HUES6 (cell line): ENCODE measurements around the gene ME1.

Source experiments
- H3K27ac ChIP-seq: 2 replicates; pipeline ENCODE4 v1.7.0; 2013; ENCODE audit warnings: low read depth, mild to moderate bottlenecking, low read length, inconsistent platforms
- H3K27me3 ChIP-seq: 2 replicates; pipeline ENCODE4 v1.6.1; 2013; ENCODE audit warnings: low read length; ENCODE audit not compliant: control insufficient read depth, insufficient read depth
- H3K36me3 ChIP-seq: 2 replicates; pipeline ENCODE4 v1.6.1; 2013; ENCODE audit warnings: low read length; ENCODE audit not compliant: control insufficient read depth, insufficient read depth
- H3K4me1 ChIP-seq: 2 replicates; pipeline ENCODE4 v1.6.1; 2013; ENCODE audit warnings: low read length; ENCODE audit not compliant: control insufficient read depth, insufficient read depth
- H3K4me3 ChIP-seq: 2 replicates; pipeline ENCODE4 v1.5.1; 2013; ENCODE audit warnings: low read depth, low read length
- H3K9ac ChIP-seq: one replicate; pipeline ENCODE4 v1.6.1; 2013; ENCODE audit warnings: mild to moderate bottlenecking, low read length
- H3K9me3 ChIP-seq: 2 replicates; pipeline ENCODE4 v1.6.1; 2013; ENCODE audit warnings: low read depth, low read length; ENCODE audit not compliant: control insufficient read depth, insufficient read depth

ME1 gene

GRCh38 chr6:83431545-83432155, 799 bp upstream of the ME1 start:
- Histone ChIP-seq H3K9me3 (no peaks in the 10 kb centered on the region), H3K4me3 (peak overlapping the region; percentile 70), H3K27me3 (no peaks in the 10 kb centered on the region; the same call in 1 of the 2 replicates), H3K9ac (peak overlapping the region; percentile 95), H3K27ac (peak overlapping the region; percentile 69; the same call in 1 of the 2 replicates), H3K4me1 (peaks cover 18% of the 10 kb centered on the region), H3K36me3 (no peaks in the 10 kb centered on the region)

GRCh38 chr6:83429857-83430610, 817 bp downstream of the ME1 start:
- Histone ChIP-seq H3K4me1 (peaks cover 18% of the 10 kb centered on the region), H3K9me3 (peaks cover 7% of the 10 kb centered on the region), H3K27me3 (no peaks in the 10 kb centered on the region; the same call in 1 of the 2 replicates), H3K36me3 (peaks cover 3% of the 10 kb centered on the region; the same call in 1 of the 2 replicates), H3K27ac (peak overlapping the region; percentile 69; the same call in 1 of the 2 replicates), H3K9ac (peak overlapping the region; percentile 95), H3K4me3 (peak overlapping the region; percentile 70)

GRCh38 chr6:83429269-83429668, 1.6 kb downstream of the ME1 start:
- no peak overlapping the region for H3K27ac ChIP-seq
- H3K9ac ChIP-seq: no peak overlapping the region
- H3K36me3 ChIP-seq: peaks cover 3% of the 10 kb centered on the region; the same call in 1 of the 2 replicates
- H3K4me3 ChIP-seq: peak overlapping the region; percentile 70; the same call in 1 of the 2 replicates
- H3K9me3 ChIP-seq: peaks cover 14% of the 10 kb centered on the region
- peaks cover 18% of the 10 kb centered on the region for H3K4me1 ChIP-seq
- no peaks in the 10 kb centered on the region; the same call in 1 of the 2 replicates for H3K27me3 ChIP-seq

- Histone ChIP-seq H3K36me3 (peaks cover 5% of the 10 kb centered on the region; the same call in 1 of the 2 replicates), H3K4me1 (no peaks in the 10 kb centered on the region), H3K9me3 (peaks cover 14% of the 10 kb centered on the region), H3K27ac (no peak overlapping the region), H3K9ac (no peak overlapping the region), H3K27me3 (no peaks in the 10 kb centered on the region), H3K4me3 (no peak overlapping the region)
Measured at GRCh38 chr6:83424392-83425018, 6.3 kb downstream of the ME1 start.

GRCh38 chr6:83417880-83418663, 12.8 kb downstream of the ME1 start:
- no peak overlapping the region for H3K4me3 ChIP-seq
- no peak overlapping the region for H3K27ac ChIP-seq
- H3K36me3 ChIP-seq: no peaks in the 10 kb centered on the region
- no peak overlapping the region for H3K9ac ChIP-seq
- H3K27me3 ChIP-seq: no peaks in the 10 kb centered on the region
- no peaks in the 10 kb centered on the region for H3K4me1 ChIP-seq
- no peaks in the 10 kb centered on the region for H3K9me3 ChIP-seq

GRCh38 chr6:83413068-83413467, 17.8 kb downstream of the ME1 start:
- Histone ChIP-seq H3K27ac (no peak overlapping the region), H3K9ac (no peak overlapping the region), H3K4me3 (no peak overlapping the region), H3K27me3 (no peaks in the 10 kb centered on the region), H3K36me3 (no peaks in the 10 kb centered on the region; the same call in 1 of the 2 replicates), H3K9me3 (no peaks in the 10 kb centered on the region), H3K4me1 (no peaks in the 10 kb centered on the region)

- Histone ChIP-seq H3K36me3 (no peaks in the 10 kb centered on the region; the same call in 1 of the 2 replicates), H3K4me1 (no peaks in the 10 kb centered on the region), H3K27ac (no peak overlapping the region), H3K27me3 (no peaks in the 10 kb centered on the region), H3K4me3 (no peak overlapping the region), H3K9me3 (no peaks in the 10 kb centered on the region), H3K9ac (no peak overlapping the region)
Measured at GRCh38 chr6:83411731-83412130, 19.1 kb downstream of the ME1 start.

GRCh38 chr6:83403191-83403590, 27.7 kb downstream of the ME1 start:
- no peak overlapping the region for H3K4me3 ChIP-seq
- H3K36me3 ChIP-seq: no peaks in the 10 kb centered on the region; the same call in 1 of the 2 replicates
- H3K27me3 ChIP-seq: no peaks in the 10 kb centered on the region
- H3K9ac ChIP-seq: no peak overlapping the region
- no peak overlapping the region for H3K27ac ChIP-seq
- H3K4me1 ChIP-seq: no peaks in the 10 kb centered on the region
- no peaks in the 10 kb centered on the region for H3K9me3 ChIP-seq

GRCh38 chr6:83389606-83390005, 41.2 kb downstream of the ME1 start:
- Histone ChIP-seq H3K27me3 (no peaks in the 10 kb centered on the region), H3K4me1 (no peaks in the 10 kb centered on the region), H3K9me3 (no peaks in the 10 kb centered on the region), H3K36me3 (peaks cover 7% of the 10 kb centered on the region; the same call in 1 of the 2 replicates), H3K27ac (no peak overlapping the region), H3K4me3 (no peak overlapping the region), H3K9ac (no peak overlapping the region)

- H3K4me3 ChIP-seq: no peak overlapping the region
- H3K36me3 ChIP-seq: no peaks in the 10 kb centered on the region
- no peaks in the 10 kb centered on the region for H3K4me1 ChIP-seq
- H3K27ac ChIP-seq: no peak overlapping the region
- H3K9ac ChIP-seq: no peak overlapping the region
- no peaks in the 10 kb centered on the region for H3K27me3 ChIP-seq
- H3K9me3 ChIP-seq: no peaks in the 10 kb centered on the region
Measured at GRCh38 chr6:83385473-83385872, 45.4 kb downstream of the ME1 start.
